Stromal cell of bone marrow (primary cell): Measurements from ENCODE around the gene GPR3.
A peak's percentile ranks its signal among the peaks of the same experiment; 100 is the strongest.

Source experiments
- DNase-seq: peaks from one replicate; pipeline ENCODE4 v3.0.0-alpha.2; 2012; ENCODE audit warnings: low read depth

Gene GPR3

DNA sequence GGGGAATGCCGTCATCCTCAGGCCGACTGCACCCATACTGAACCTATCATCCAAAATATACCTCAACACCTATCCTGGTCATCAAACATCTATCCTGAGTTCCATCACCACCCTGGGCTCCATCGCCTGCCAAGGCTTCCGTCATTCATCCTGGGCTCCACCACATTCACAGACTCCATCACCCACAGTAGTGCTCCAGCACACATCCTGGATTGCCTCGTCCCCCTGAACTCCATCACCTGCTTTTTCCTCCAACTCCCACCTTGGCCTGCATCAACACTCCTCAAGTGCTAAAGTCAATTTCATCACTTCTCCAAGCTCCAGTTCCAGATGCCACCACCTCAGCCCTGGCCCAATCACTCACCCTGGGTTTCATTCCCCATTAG is 33.5 kb upstream of the GPR3 start:
- no peak for DNase-seq

DNA sequence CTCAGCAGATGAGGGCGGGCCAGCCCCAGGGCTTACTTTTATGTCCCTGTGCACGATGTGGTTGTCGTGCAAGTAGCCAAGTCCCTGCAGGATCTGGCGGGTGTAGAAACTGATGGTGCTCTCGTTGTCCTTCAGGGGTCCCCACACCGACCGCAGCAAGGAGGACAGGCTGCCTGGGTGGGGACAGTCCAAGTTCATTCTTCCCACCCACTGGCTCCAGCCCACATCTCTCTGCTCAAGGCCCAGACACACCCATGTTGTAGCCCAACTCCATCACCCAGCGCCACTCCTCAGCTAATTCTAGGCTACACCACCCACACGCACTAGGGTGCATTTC is 32.6 kb upstream of the GPR3 start:
- no peak for DNase-seq

DNA sequence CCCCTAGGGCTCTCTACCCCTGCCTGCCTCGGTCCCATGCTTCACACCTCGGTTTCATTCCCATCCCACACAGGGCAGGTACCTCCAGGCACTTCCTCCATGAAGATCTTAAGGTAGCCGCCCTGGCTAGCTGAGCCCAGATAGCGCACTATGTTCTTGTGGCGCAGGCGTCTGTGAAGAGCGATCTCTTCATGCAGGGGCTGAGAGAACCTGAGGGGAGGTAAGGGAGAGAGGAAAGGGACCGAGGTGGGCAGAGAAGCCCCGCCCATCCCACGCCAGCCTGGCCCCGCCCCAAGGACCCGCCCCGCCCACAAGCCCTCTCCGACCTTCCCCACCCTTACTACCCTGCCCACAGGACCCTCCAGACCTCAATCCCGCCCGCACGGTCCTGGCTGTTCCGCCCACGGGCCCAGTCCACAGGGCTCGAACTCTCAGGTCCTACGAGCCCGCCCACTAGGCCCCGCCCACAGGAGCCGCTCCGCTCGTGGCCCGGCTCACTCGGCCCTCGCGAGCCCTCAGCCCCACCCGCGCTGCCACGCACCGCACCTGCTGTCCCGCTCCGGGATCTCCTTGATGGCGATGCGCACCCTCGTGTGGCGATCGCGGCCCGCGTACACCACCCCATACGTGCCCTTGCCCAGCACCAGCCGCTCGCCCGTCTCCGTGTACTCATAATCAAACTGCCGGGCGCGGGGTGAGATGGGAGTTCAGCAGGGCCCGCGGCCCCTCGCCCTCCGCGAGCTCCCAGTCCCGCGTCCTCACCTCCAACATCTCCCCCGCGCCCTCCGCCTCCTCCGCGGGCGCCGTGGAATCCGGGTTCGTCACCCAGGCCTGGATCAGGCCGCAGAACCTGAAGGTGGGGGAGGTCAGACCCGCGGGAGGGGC is 32.0 kb upstream of the GPR3 start:
- no peak for DNase-seq

DNA sequence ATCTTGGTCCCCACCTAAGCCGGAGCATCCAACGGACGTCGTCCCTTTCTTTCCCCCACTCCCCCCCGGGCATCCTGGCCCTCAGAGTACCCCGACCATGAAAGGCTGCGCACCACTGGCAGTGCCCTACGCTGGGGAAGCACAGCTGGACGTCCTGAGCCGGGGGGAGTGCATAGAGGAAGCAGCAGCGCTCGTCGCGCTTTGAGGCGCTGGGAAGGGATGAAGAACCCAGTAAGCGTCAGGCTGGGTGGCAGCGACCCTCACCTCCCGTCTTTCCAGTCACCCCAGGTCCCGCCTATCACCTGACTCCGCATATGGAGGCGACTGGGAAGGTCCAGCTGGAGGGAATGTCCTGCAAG is 31.4 kb upstream of the GPR3 start:
- DNase-seq: no peak

DNA sequence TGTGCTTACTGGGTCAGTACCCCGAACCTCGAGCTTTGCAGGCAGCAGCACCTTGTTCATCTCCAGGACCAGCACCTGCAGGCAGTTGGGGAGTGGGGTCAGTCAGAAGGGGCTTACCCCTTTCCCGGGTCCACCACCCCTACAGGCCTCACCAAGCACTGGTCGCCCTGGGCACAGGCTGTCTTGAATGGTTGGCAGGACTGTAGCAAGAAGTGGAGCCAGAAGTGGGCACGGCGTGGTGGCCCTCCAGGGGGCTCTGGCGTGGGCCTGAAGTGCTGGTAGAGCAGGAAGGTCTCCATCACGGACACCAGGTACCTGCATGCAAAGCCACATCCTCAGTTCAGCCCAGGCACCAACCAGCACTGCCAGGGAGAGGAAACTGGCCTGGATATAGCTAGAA is 30.9 kb upstream of the GPR3 start:
- DNase-seq: no peak

DNA sequence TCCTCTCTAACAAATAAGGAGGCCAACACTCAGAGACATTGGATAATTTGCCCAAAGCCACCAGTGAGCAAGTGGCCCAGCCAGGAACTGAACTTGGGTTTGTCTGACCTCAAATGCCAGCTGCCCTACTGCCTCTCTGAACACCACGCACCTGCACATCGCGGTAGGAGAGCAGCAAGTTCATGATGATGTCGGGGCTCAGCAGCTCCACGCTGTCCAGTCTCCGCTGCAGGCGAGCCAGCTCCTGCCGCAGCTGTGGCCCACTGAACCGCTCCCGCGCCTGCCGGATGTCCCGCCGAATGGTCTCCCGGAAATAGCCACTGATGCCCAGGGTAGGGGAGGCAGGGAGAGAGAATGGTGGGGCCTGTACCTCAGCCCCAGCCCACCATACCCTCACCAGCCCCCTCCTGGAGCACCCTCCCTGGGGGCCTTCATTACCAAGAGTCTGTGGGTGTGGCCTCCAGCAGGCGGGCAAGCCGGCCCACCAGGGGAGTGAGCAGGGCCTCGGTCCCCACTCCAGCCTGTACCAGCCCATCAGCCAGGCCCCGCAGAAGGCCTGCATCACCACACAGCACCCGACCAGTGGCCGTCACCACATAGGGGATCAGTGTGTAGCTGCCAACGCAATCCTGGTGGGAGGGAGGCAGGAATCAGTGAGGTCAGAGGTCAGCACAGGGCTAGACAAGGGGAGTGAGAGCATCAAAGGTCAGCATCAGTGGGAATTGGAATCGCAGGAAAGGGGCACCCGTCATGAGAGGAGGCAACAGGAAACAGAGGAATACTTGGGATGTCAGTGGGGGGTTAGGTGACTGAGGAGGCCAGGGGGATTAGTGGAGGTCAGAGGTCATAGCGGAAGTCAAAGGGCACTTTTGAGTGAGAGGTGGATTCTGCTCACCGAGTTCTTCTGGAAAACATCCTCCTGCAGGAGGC is 28.4 kb upstream of the GPR3 start:
- no peak for DNase-seq

DNA sequence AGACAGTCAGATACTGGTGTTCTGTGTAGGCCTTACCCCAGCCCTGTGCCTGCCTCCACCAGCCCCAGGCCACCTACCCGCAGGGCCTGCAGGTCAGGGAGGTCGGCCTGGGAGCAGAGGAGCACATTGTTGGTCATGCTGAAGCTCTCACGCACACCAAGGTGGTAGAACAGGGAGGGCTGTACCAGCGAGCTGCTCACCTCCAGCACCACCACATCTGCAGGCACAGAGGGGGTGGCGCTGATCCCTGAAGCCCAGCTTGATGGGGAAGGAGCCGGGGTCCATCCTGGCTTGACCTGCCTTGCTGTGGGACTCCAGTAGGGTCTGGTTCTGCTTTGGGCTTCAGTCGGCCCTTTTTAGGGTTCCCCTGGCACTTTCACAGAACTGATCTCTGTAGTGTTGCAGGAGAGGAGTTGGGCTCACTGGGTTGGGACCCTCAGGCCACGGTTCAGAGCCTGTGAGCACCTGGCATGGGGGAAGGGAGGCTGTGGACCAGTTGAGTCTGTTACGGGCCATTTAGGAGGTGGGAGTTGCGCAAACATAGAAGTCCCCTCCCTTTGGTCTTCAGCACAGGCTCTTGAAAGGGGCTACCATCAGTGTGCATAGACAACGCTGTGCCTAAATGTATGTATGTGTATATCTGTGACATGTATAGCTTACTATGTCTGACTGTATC is 27.6 kb upstream of the GPR3 start:
- DNase-seq: no peak

DNA sequence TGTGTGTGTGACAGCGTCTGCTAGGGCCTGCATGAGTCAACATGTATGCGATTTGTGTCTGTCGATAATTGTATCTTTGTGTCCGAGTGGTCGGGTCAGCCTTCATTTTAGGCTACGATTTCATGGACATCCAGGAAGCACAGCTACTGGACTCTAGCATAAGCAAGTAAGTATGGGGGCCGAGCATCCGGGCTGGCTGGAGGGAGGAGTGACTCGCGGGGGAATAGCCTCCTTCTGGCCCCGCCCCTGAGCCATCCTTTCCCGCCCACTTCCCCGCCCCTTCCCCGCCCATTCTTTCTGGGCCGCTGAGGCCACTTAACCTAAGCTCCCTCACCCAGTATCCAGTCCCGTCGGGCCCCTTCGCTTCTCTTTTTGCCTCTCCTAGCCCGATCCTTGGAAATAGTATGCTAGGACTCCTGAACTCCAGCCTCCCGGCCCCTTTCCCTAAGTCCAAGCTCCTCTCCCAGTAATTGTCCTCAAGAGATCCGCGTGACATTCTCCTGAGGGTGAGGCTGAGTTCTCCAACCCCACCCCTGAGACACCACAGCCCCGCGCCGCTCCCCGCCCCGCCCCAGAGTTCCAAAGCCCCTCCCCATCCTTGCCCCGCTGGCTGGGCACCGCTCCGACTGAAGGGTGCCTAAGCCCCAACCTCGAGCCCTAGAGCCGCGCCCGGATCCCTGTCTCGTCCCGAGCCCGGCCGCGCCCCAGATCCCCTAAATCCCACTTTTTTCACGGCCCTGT is 26.9 kb upstream of the GPR3 start:
- peak; percentile 78 for DNase-seq

DNA sequence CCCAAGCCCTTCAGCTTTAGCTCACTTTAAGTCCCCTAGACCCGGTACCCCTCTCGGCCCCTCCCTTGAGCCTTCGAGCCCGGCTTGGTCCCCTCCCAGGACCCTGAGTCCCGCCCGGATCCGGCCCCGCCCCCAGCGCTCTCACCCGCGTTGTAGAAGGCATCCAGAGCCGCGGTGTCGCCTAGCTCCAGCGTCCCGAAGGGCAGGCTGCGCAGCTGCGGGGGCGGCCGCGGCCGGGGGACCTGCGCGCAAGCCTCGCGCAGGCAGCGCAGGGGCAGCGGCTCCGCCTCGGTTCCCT is 26.4 kb upstream of the GPR3 start:
- no peak for DNase-seq

DNA sequence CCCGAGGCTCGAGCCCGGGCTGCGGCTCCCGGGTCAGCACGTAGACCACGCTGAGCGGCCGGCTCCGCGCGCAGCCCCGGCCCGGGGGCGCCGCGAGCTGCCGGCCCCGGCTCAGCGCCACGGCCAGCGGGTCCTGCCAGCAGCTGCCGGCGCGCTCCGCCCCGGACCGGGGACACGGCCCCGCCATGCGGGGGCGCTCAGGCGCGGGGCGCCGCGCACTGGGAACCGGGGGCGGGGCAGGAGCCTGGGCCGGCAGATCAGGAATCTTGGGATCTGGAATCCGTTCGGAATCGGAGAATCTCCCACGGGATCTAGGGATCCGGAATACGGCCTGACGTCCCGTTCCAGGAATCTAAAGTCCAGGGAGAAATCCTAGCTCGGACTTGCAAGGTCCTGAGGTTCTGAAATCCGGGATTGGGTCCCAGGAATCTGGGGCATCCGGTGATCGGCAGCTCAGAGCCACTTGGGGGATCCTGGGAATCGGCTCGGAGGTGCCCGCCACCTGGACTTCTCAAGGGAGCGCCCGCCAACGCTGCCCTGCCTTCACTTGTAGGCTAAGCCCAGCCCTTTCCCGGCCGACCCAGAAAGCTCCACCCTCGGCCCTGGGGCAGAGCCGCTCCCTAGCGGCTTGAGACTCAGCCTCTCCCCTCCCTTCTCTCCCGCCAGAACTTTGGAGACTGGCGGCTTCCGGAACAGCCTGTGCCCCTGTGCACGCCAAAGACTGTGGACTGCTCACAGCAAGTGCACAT is 25.8 kb upstream of the GPR3 start, which contains the start of gene MAP3K6:
MAP3K6 (minus strand) TSS at position 551 of the 749 bp plus-strand sequence; CDS start at position 187, 364 bp downstream.
- peak; percentile 80 for DNase-seq

DNA sequence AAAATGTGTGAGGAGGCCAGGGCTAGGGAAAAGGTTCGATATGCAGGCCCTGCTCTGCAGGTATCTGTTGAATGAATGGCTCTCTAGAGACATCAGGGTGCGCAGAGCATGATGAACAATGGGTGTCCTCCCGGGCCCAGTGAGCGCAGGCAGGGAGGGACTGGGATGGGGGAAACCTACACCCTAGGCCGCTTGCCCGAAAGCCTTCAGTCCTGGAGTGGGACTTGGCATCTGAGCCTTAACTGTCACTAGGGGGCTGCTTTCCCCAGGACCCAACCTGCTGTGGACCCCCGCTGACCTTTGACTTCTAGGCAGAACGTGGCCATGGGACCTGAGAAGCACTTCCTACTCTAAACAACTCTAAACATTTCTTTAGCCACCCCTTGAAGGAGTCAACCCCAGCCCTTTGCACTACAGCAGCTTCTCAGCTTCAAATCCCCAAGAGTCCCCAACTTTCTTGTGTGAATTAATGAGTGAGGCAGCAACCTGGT is 25.2 kb upstream of the GPR3 start:
- DNase-seq: no peak

DNA sequence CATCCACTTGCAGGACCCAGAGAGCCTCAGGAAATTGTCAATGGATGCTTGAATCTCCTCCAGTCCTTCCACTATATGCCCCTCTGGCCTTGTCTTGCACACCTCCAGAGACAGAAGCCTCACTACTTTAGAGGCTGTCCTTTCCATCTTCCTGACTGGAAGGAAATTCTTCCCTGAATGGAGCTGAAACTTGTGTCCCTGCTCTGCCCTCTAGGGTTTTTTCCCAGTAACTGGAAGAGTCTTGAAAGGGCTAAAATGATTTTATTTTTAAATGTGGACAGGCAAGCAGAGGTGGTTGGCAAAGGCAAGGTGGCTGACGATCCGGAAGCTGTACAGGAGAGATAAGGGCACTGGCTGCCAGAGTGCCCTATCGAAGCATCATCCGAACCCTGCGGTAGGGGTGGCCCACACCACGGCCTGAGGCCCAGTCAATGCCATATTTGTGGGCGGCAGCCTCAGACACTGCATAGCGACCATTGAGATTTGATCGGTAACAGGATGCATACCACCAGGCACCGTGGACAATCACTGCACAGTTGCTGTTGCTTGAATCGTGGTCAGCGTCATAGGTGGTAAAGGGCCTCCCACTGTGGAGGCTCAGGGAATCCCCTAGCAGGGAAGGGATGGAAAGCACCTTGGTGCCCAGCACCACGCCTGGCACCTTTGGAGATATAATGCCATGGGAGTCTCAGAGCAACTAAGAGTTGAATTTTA is 23.4 kb upstream of the GPR3 start:
- no peak for DNase-seq

DNA sequence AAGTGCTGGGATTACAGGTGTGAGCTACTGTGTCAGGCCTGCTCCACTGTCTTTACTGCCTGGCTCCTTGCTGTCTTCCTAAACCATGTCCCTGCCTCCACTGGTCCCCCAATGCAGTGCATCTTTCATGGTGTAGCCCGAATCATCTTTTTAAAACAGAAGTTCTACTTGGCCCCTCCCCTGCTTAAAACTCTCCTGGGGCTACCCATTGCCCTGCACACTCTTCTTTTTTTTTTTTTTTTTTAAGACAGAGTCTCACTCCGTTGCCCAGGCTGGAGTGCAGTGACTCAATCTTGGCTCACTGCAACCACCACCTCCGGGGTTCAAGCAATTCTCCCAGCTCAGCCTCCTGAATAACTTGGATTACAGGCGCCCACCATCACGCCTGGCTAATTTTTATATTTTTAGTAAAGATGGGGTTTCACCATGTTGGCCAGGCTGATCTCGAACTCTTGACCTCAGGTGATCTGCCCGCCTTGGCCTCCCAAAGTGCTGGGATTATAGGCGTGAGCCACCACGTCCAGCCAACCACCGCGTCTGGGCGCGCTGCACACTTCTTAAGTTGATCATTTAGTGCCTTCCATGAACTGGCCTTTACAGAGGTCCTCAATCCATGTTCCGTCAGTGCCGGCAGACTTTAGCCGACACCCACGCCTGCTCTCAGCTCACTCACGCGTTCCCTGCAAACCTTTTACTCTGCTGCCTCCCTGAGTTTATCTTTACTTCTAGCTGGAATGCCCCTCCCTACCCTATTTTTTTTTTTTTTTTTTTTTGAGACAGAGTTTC is 20.2 kb upstream of the GPR3 start:
- no peak for DNase-seq

DNA sequence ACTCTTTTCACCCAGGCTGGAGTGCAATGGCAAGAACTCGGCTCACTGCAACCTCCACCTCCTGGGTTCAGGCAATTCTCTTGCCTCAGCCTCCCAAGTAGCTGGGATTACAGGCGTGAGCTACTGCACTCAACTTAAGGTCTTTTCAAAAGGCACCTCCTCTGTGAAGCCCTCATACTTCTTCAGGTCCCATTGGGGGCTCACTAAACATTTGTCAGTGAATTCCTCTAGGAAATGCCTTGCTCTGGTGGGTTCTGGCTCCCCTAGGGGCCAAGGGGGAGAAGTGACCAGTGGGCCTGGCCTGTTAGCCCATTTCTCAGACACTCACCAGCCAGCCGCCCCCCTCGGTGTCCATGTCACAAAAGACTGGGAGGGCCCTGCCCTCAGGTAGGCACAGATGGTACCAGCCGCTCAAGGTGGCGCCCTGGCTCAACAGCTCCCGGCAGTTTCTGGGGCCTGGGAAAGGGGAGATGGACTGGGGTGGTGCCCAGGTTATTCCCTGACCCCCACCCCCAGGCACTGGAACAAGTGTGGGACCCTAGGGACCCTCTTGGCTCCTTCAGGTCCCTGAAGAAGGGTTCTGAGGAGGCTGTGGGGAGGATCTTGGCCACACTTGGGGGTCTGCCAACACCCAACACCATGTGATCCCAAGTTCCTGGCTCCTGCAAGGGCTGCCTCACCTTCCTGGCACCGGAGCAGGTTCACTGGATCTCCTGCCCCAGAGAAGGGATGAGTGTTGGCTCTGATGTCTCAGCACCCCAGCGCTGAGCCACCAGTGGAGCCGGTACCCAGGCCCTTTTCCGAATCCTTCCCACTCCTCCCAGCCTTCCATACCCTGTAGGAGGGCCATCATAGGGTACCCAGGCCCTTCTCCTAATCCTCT is 19.4 kb upstream of the GPR3 start:
- DNase-seq: no peak

DNA sequence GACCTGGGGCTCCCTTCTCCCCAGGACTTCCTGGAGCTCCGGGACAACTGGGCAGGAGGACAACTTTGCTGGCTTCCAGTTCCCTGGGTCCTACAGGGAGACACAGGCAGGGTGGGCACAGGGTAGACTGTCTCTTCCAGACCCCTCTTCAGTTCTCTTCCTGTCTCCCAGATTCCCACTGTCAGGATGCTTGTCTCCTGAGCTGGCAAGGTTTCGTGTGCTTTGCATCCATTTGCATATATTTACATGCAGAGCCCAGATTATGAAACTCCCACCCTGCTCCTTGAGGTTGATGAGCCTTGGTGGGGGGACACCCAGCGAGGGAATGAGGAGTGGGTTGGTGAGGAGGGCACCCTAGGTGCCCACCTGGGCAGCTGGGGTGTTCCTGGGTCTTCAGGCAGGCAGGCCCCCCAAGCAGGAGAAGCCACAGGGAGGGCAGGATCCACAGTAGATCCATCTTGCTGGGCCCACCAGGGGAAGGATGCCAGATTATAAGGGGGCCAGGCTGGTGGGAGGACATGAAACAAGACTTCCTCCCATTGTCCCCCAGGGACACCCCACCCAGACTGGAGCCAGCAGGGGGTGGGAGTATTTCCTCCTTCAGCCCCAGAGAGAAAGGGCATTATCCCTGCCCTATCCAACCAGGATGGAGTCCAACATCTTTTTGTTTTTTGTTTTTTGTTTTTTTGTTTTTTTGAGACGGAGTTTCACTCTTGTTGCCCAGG is 17.9 kb upstream of the GPR3 start, which contains the start of gene FCN3:
FCN3 (minus strand) TSS at position 463 of the 725 bp plus-strand sequence; CDS start at position 457, 6 bp downstream.
- no peak for DNase-seq

DNA sequence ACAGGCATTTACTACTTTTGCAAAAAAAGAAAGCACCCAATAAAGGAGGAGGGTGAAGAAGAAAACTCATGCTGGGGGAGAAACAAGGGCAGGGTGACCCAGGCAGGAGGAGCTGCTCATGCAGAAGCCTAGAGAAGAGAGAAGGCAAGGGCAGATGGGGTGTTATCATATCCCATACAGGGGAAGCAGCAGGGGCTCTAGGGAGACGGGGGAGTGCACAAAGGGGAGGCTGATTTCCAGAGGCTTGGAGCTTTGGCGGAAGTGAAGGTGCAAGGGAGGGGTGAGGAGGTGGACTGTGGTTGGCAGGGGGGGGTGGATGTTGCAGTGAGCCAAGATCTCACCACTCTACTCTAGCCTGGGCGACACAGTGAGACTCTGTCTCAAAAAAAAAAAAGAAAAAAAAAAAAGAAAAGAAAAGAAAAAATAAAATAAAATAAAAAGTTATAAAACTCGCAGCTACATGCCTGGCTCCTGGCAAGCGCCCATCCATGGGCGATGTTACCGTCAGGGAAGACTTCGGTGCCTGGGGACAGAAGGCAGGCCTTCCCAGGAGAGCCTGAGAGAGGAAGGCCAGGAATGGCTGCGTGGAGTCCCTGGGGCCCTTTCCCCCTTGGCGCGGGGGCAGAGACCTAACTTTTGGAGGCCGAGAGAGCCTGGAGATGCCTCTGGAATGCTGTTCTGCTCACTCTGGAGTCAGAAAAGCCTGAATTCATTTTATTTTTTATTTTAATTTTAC is 14.5 kb upstream of the GPR3 start:
- no peak for DNase-seq

DNA sequence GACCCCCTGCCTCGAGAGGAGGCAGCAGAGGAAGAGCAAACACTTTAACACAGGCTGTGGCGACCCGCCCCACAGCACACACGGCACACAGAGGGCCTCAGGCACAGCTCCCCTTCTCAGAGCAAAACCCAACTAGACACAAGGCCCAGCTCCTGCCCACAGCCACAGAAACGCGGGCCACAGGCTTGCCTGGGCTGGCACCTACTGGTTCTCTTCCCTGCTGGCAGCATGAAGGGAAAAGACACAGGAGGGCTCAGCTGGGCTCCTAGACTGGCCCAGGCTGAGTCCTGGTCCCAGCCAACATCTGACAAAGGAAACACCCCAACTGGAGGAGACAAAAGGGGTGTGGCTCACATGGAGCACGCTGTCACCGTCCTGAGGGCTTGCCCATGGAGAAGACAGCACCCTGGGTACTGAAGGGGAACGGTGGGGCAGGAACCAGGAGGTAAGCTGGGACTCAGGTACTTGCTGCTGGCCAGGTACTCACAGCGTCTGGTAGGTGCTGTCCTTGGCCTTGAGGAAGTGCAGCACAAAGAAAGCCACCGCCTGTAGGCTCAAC is 12.8 kb upstream of the GPR3 start:
- no peak for DNase-seq
